Smooth muscle cell (in vitro differentiated cells): ENCODE results near the gene ANKLE2. TPM values are rescaled to one million over a fixed set of nuclear protein-coding genes. Genes with fewer than 3 reads are reported as not detected.

Experiments used
- DNase-seq: peaks from one replicate; lab custom pipeline; 2025; ENCODE audit not compliant: unreplicated experiment; lab: John Stamatoyannopoulos, UW
- H2AFZ ChIP-seq: fragments of 200-600 bp; sonication (generic); 2 replicates; pipeline ENCODE4 v1.6.0; 2016; ENCODE audit warnings: antibody characterized with exemption, low read depth, mild to moderate bottlenecking
- H3F3A ChIP-seq: fragments of 200-600 bp; sonication (generic); 2 replicates; pipeline ENCODE4 v1.6.0; 2017; ENCODE audit warnings: antibody characterized with exemption, low read depth
- H3K27ac ChIP-seq: fragments of 200-600 bp; sonication (generic); 2 replicates; pipeline ENCODE4 v1.5.1; 2016; ENCODE audit warnings: low read depth, mild to moderate bottlenecking
- H3K27me3 ChIP-seq: fragments of 200-600 bp; sonication (generic); 2 replicates; pipeline ENCODE4 v1.6.1; 2016; ENCODE audit warnings: low read depth, mild to moderate bottlenecking
- H3K36me3 ChIP-seq: fragments of 200-600 bp; sonication (generic); 2 replicates; pipeline ENCODE4 v1.5.1; 2016; ENCODE audit warnings: low read depth
- H3K4me1 ChIP-seq: fragments of 200-600 bp; sonication (generic); 2 replicates; pipeline ENCODE4 v1.5.1; 2016; ENCODE audit warnings: low read depth
- H3K4me2 ChIP-seq: fragments of 200-600 bp; sonication (generic); 2 replicates; pipeline ENCODE4 v1.6.0; 2016; ENCODE audit warnings: mild to moderate bottlenecking
- H3K4me3 ChIP-seq: fragments of 200-600 bp; sonication (generic); 2 replicates; pipeline ENCODE4 v1.5.1; 2016; ENCODE audit warnings: mild to moderate bottlenecking
- H3K79me2 ChIP-seq: fragments of 200-600 bp; sonication (generic); 2 replicates; pipeline ENCODE4 v1.6.0; 2016; ENCODE audit warnings: low read depth, mild to moderate bottlenecking
- H3K9ac ChIP-seq: fragments of 200-600 bp; sonication (generic); 2 replicates; pipeline ENCODE4 v1.6.0; 2016; ENCODE audit warnings: low read depth
- H3K9me3 ChIP-seq: fragments of 200-600 bp; sonication (generic); replicated peaks from 2 replicates; pipeline ENCODE4 v1.5.1; 2016; ENCODE audit warnings: low read depth
- H4K20me1 ChIP-seq: fragments of 200-600 bp; sonication (generic); 2 replicates; pipeline ENCODE4 v1.6.0; 2016; ENCODE audit warnings: low read depth
- WGBS: methylation state at CpG from one replicate; pipeline ENCODE4 v1.1.7; 2016; ENCODE audit warnings: low lambda C conversion rate; 5-methylcytosine and 5-hydroxymethylcytosine counted together
- polyA plus RNA-seq: library from polyadenylated mRNA; unstranded; fragments of >200 nt; fragmentation: Nextera tagmentation; extraction: Ambion mirVana; gene quantifications from 2 replicates; pipeline ENCODE4 v1.2.1, GENCODE V29; 2016
- total RNA-seq: library from RNA; depleted of rRNA; stranded (reverse); fragments of >200 nt; gene quantifications from 2 replicates; pipeline ENCODE4 v1.2.3, GENCODE V29; 2014
- TF ChIP-seq, protein P1 (sequence below): fragments of 200-600 bp; sonication (generic); IDR thresholded peaks from 2 replicates; pipeline ENCODE4 v1.5.1; 2017; ENCODE audit warnings: borderline replicate concordance, mild to moderate bottlenecking, antibody characterized with exemption; ENCODE audit not compliant: insufficient read depth, poor library complexity, severe bottlenecking

Gene ANKLE2
- total and polyA plus RNA-seq, 2 experiments from 2014 or later: 56.4 to 94.8 TPM

DNA sequence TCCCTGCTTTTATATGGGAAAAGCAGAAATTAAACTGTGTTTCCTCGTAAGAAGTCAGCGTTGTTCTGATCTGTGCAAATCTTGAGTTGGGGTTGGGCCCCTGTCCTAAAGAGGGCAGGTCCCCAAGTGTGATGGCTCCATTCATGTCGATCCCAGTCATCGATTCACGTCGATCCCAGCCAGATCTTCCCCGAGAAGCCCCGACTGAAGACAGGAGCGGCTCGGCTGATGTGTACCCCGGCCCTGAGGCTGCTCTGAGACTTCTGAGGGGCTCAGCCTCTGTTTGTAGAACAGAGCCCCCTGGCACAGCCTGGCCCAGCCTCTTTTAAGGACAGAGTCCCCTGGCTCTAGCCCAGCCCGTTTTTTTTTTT lies 41.7 kb downstream of the ANKLE2 start:
- peaks cover 15% of the 10 kb centered on the region for H3K79me2 ChIP-seq
- no peak overlapping the region for H3K9ac ChIP-seq
- H3K9me3 ChIP-seq: no peaks in the 10 kb centered on the region
- H3F3A ChIP-seq: peaks cover 17% of the 10 kb centered on the region
- 98% methylated on average over 12 of the region's 12 CpGs for WGBS
- no peak for DNase-seq
- peaks cover 4% of the 10 kb centered on the region for H3K36me3 ChIP-seq
- H3K4me3 ChIP-seq: no peak overlapping the region
- no peak overlapping the region for H3K4me2 ChIP-seq
- H2AFZ ChIP-seq: no peak overlapping the region
- H3K4me1 ChIP-seq: no peaks in the 10 kb centered on the region
- no peak overlapping the region for H3K27ac ChIP-seq
- no peaks in the 10 kb centered on the region for H3K27me3 ChIP-seq
- peaks cover 59% of the 10 kb centered on the region for H4K20me1 ChIP-seq
- TF ChIP-seq, protein P1, sequence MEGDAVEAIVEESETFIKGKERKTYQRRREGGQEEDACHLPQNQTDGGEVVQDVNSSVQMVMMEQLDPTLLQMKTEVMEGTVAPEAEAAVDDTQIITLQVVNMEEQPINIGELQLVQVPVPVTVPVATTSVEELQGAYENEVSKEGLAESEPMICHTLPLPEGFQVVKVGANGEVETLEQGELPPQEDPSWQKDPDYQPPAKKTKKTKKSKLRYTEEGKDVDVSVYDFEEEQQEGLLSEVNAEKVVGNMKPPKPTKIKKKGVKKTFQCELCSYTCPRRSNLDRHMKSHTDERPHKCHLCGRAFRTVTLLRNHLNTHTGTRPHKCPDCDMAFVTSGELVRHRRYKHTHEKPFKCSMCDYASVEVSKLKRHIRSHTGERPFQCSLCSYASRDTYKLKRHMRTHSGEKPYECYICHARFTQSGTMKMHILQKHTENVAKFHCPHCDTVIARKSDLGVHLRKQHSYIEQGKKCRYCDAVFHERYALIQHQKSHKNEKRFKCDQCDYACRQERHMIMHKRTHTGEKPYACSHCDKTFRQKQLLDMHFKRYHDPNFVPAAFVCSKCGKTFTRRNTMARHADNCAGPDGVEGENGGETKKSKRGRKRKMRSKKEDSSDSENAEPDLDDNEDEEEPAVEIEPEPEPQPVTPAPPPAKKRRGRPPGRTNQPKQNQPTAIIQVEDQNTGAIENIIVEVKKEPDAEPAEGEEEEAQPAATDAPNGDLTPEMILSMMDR: no peak

DNA sequence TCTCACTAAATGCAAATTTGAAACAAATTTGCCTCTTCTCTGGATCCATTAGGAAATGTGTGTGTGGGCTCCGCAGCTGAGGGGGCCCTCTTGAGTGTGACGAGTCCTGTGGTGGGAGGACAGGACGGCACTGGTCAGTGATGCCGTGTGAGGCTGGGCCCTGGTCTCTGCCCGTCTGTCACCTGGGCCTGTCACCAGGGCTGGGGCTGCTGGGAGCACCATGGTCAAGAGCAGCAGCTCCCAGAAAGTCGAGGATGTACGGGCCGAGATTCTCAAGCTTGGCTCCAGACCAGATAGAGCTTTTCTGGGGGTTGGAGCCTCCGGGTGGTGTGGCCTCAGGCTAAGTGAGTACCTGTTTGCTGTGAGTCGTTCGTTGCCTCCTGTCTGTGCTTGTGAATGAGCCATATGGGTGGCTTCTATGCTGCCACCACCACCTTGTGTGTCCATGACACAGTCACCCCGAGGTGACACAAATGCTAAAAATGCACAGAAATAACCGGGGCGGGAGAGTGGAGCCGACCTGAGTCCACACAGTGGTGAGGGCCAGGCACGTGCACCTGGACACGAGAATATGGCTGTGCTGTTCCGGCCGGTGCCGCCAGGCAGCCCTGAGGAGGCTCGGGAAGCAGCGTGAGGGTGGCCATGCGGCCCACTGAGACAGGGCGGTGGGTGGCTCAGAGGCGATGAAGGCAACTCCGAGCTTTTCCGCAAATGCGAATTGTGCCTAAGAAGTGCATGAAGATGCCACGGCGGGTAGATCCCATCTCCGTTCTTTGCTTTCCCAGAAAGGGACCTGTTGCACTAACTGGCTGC lies 42.3 kb downstream of the ANKLE2 start:
- H3K4me3 ChIP-seq: no peak overlapping the region
- DNase-seq: no peak
- no peak overlapping the region for H2AFZ ChIP-seq
- peaks cover 58% of the 10 kb centered on the region for H4K20me1 ChIP-seq
- TF ChIP-seq, protein P1: no peak
- H3K27me3 ChIP-seq: no peaks in the 10 kb centered on the region
- 93% methylated on average over 31 of the region's 31 CpGs for WGBS
- H3K4me1 ChIP-seq: no peaks in the 10 kb centered on the region
- H3K36me3 ChIP-seq: peaks cover 4% of the 10 kb centered on the region
- H3K9me3 ChIP-seq: no peaks in the 10 kb centered on the region
- H3K9ac ChIP-seq: no peak overlapping the region
- no peak overlapping the region for H3K27ac ChIP-seq
- H3K4me2 ChIP-seq: no peak overlapping the region
- peaks cover 17% of the 10 kb centered on the region for H3F3A ChIP-seq
- peaks cover 19% of the 10 kb centered on the region for H3K79me2 ChIP-seq

DNA sequence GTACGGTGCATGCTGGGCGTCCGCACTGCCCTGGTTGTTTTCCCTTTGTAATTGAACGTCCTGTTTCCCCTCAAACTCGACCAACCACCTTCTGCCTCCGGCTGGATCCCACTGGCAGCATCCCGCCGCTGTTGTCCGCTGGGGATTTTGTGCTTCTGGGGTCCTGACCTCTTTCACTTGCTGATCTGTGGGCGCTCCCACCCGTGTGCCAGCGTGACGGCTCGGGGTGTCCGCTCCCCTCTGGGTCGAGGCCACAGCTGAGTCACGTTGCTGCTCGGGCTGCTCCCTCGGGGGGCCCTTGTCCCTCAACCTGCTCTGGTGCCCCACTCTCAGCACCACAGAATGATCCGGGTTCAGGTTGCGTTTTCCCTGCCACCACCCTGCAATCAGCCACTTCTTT lies 43.0 kb downstream of the ANKLE2 start:
- 98% methylated on average over 18 of the region's 21 CpGs for whole genome bisulfite sequencing
- Histone ChIP-seq H3K4me2 (no peak overlapping the region), H3K79me2 (peaks cover 26% of the 10 kb centered on the region), H2AFZ (no peak overlapping the region), H3K27ac (no peak overlapping the region), H3K4me1 (no peaks in the 10 kb centered on the region), H3F3A (peaks cover 17% of the 10 kb centered on the region), H3K9ac (no peak overlapping the region), H3K4me3 (no peak overlapping the region), H3K9me3 (no peaks in the 10 kb centered on the region), H3K27me3 (no peaks in the 10 kb centered on the region), H3K36me3 (peaks cover 4% of the 10 kb centered on the region), H4K20me1 (peaks cover 56% of the 10 kb centered on the region)
- DNase-seq: no peak
- TF ChIP-seq, protein P1: no peak
